IPS-20b (cell line): ENCODE measurements around the gene CDH4.
A peak's percentile ranks its signal among the peaks of the same experiment; 100 is the strongest.

Experiments
- H3K27ac ChIP-seq: one replicate; pipeline ENCODE4 v1.5.1; 2013; ENCODE audit warnings: low read length
- H3K27me3 ChIP-seq: 2 replicates; pipeline ENCODE4 v1.6.1; 2013; ENCODE audit warnings: mild to moderate bottlenecking, low read length, inconsistent platforms; ENCODE audit not compliant: insufficient read depth
- H3K36me3 ChIP-seq: 2 replicates; pipeline ENCODE4 v1.6.1; 2013; ENCODE audit warnings: low read depth, mild to moderate bottlenecking, inconsistent platforms, low read length, moderate library complexity; ENCODE audit not compliant: insufficient read depth
- H3K4me1 ChIP-seq: 2 replicates; pipeline ENCODE4 v1.6.1; 2013; ENCODE audit warnings: mild to moderate bottlenecking, control low read depth, inconsistent platforms, low read length, moderate library complexity; ENCODE audit not compliant: insufficient read depth
- H3K4me3 ChIP-seq: 2 replicates; pipeline ENCODE4 v1.5.1; 2013; ENCODE audit warnings: mild to moderate bottlenecking, low read length, inconsistent platforms
- H3K9ac ChIP-seq: 2 replicates; pipeline ENCODE4 v1.6.1; 2013; ENCODE audit warnings: low read depth, mild to moderate bottlenecking, inconsistent platforms, low read length, moderate library complexity
- H3K9me3 ChIP-seq: 2 replicates; pipeline ENCODE4 v1.6.1; 2013; ENCODE audit warnings: mild to moderate bottlenecking, low read depth, low read length, inconsistent platforms; ENCODE audit not compliant: insufficient read depth

Gene CDH4

DNA sequence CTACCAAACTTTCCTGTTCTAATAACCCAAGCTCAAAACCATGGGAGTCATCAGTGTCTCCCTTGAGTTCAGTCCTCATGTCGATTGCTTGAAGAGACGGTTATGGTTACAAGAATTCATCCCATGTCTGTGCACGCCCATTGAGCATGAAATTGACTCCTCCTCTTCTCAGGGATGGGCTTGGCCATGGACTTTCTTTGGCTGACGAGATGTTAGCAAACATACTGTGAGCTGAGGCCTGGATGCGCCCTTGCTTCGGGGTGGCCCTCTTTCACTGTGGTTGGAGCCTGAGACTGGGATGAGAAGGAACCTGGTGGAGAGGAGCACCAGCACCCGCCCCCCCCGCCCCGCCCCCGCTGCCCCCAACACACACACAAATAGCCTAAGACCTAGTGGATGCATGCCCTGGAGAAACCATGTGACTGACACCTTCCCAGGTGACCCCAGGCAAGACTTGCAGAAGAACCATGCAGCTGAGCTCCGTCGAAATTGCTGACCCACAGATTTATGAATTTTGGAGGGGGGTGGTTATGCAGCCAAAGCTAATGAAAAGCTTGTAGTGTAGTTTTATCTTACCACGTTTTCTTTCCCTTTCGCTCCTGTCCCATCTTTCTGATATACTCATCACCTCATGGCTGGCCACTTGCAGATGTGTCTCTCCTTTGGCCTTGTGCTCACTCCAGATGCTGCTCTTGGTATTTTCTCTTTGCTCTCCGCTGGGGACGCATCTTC is 231.4 kb downstream of the CDH4 start:
- no peaks in the 10 kb centered on the region for H3K36me3 ChIP-seq
- H3K4me3 ChIP-seq = no peak overlapping the region
- H3K4me1 ChIP-seq = no peaks in the 10 kb centered on the region
- H3K9me3 ChIP-seq = no peaks in the 10 kb centered on the region
- no peak overlapping the region for H3K27ac ChIP-seq
- no peak overlapping the region for H3K9ac ChIP-seq
- H3K27me3 ChIP-seq = peaks cover 19% of the 10 kb centered on the region; the same call in 1 of the 2 replicates

GRCh38 chr20:61486198-61486597 is 234.1 kb downstream of the CDH4 start:
- H3K4me3 ChIP-seq = no peak overlapping the region
- H3K9me3 ChIP-seq = no peaks in the 10 kb centered on the region
- no peak overlapping the region for H3K9ac ChIP-seq
- no peaks in the 10 kb centered on the region for H3K36me3 ChIP-seq
- H3K27me3 ChIP-seq = peaks cover 19% of the 10 kb centered on the region; the same call in 1 of the 2 replicates
- no peaks in the 10 kb centered on the region for H3K4me1 ChIP-seq
- no peak overlapping the region for H3K27ac ChIP-seq

DNA sequence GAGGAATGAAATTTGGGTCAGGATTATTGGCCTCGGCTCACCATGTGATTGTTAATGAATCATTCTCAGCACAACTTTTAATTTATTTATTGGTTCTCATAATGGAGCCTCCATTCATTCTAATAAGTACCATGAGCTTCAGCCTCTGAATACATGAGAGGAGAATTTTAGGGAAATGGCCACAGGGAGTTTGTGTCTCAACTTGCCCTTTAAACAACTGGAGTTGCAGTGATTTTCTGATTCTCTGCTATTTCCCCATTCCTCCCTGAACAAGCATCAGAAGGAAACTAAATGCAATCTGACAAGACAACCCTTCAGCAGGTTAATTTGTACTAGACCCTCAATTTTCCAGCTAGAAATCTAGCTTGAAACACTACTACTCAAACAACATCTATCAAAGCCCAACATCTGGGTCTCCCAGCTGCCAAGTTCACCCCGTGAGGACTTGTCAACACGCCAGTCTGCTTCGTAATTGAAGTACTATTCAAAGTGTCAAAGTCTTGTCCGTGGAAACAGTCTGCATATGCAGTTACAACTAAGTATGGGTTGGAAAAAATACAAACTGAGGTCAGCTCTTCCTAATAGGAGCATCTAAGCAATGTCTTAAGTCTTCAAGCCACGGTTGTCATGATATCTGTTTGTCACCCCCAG is 235.4 kb downstream of the CDH4 start:
- Histone ChIP-seq H3K4me3 (no peak overlapping the region), H3K9ac (no peak overlapping the region), H3K4me1 (no peaks in the 10 kb centered on the region), H3K27ac (no peak overlapping the region), H3K27me3 (peaks cover 19% of the 10 kb centered on the region; the same call in 1 of the 2 replicates), H3K36me3 (no peaks in the 10 kb centered on the region), H3K9me3 (no peaks in the 10 kb centered on the region)

GRCh38 chr20:61487997-61488371 is 235.9 kb downstream of the CDH4 start:
- H3K4me3 ChIP-seq = no peak overlapping the region
- H3K4me1 ChIP-seq = no peaks in the 10 kb centered on the region
- no peaks in the 10 kb centered on the region for H3K9me3 ChIP-seq
- no peaks in the 10 kb centered on the region for H3K36me3 ChIP-seq
- H3K27me3 ChIP-seq = peaks cover 19% of the 10 kb centered on the region; the same call in 1 of the 2 replicates
- H3K27ac ChIP-seq = no peak overlapping the region
- H3K9ac ChIP-seq = no peak overlapping the region

DNA sequence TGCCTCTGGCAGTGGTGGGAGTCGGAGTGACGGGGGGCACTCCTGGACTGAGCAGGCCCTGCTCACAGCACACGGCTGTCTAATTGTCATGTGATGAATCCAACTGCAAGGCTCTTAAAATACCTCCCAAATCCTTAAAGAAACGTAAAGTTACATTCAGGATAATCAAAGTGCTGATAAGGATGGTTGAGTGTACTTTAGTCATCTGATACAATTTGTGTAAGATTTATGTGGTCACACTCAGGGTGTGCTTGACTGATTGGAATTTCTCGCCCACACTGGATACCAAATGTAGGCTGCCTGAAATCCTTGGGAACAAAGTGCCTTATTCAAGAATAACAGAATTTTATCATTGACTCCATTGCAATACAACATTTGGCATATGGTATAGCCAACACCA is 238.7 kb downstream of the CDH4 start:
- H3K4me3 ChIP-seq = no peak overlapping the region
- H3K36me3 ChIP-seq = no peaks in the 10 kb centered on the region

GRCh38 chr20:61492065-61492464 is 240.0 kb downstream of the CDH4 start:
- H3K4me3 ChIP-seq = no peak overlapping the region
- H3K27ac ChIP-seq = no peak overlapping the region
- peaks cover 7% of the 10 kb centered on the region for H3K4me1 ChIP-seq
- H3K9ac ChIP-seq = no peak overlapping the region
- H3K36me3 ChIP-seq = no peaks in the 10 kb centered on the region
- H3K27me3 ChIP-seq = peaks cover 14% of the 10 kb centered on the region
- H3K9me3 ChIP-seq = no peaks in the 10 kb centered on the region

More for the DNA sequence above, 238.7 kb downstream of the CDH4 start:
- Histone ChIP-seq H3K27me3 (peaks cover 15% of the 10 kb centered on the region), H3K27ac (no peak overlapping the region), H3K9me3 (no peaks in the 10 kb centered on the region), H3K4me1 (no peaks in the 10 kb centered on the region), H3K9ac (no peak overlapping the region)

- Histone ChIP-seq H3K27ac (no peak overlapping the region), H3K36me3 (no peaks in the 10 kb centered on the region), H3K27me3 (peaks cover 2% of the 10 kb centered on the region), H3K9me3 (no peaks in the 10 kb centered on the region), H3K9ac (no peak overlapping the region), H3K4me3 (no peak overlapping the region), H3K4me1 (peaks cover 7% of the 10 kb centered on the region)
These were observed 241.8 kb downstream of the CDH4 start for GRCh38 chr20:61493798-61494305.

DNA sequence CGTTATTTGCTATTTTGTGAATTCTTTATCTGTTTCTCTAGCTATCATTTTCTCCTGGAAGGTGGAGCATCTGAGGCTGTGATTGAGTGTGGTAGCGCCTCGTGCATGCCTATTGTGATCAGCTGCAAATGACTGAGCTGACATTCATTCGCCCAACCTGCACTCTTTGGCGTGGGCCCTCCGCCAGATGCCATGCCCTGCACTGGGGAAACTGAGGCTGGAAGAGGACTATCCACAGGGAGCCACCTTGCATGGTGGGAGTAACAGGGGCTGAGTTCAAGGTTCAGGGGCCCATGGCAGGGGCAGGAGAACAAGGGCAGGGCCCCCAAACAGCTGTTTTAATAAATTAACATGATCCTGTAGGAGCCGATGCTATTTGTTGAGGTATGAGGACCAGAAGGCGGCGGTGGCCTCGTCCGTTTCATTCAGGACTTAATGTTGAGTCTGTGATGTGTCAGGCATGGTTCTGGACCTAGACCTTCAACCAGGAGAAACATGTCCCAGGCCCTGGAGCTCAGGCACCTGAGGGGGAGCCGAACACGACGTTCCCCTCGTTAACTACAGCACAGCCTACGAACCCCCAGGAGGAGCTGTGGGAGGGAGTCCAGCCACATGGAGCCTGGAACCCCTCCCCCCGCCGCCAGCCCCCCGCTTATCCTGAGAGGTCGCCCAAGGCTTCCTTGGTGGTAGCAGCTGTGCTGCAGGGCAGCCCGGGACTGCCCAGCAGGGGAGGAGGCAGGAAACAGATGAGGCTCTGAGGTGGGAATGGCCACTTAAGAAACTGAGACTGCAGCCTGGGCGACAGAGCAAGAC is 242.9 kb downstream of the CDH4 start:
- peaks cover 10% of the 10 kb centered on the region for H3K27me3 ChIP-seq
- H3K4me3 ChIP-seq = no peak overlapping the region
- H3K9ac ChIP-seq = no peak overlapping the region
- peaks cover 7% of the 10 kb centered on the region for H3K4me1 ChIP-seq
- no peaks in the 10 kb centered on the region for H3K36me3 ChIP-seq
- no peak overlapping the region for H3K27ac ChIP-seq
- H3K9me3 ChIP-seq = no peaks in the 10 kb centered on the region

- Histone ChIP-seq H3K36me3 (no peaks in the 10 kb centered on the region), H3K4me1 (peaks cover 17% of the 10 kb centered on the region), H3K9ac (no peak overlapping the region; the same call in 1 of the 2 replicates), H3K27me3 (peaks cover 15% of the 10 kb centered on the region), H3K4me3 (peak overlapping the region; percentile 30; the same call in 1 of the 2 replicates), H3K9me3 (no peaks in the 10 kb centered on the region), H3K27ac (no peak overlapping the region)
These were observed 245.1 kb downstream of the CDH4 start for GRCh38 chr20:61497029-61497627.

- H3K27ac ChIP-seq = no peak overlapping the region
- no peak overlapping the region for H3K9ac ChIP-seq
- peaks cover 17% of the 10 kb centered on the region for H3K4me1 ChIP-seq
- no peak overlapping the region for H3K4me3 ChIP-seq
- H3K27me3 ChIP-seq = peaks cover 19% of the 10 kb centered on the region; the same call in 1 of the 2 replicates
- no peaks in the 10 kb centered on the region for H3K36me3 ChIP-seq
- H3K9me3 ChIP-seq = no peaks in the 10 kb centered on the region
These were observed 247.9 kb downstream of the CDH4 start for GRCh38 chr20:61499859-61500554.
